HepG2 (cell line): ENCODE results near the gene PARVA. TPM values are rescaled to one million over a fixed set of nuclear protein-coding genes. Genes with fewer than 3 reads are reported as not detected.

Experiments used
- ATAC-seq: fragments of 200-7000 bp; cut with Tn5 transposase; 3 replicates; pipeline ENCODE4 v1.9.1; 2020; ENCODE audit warnings: mild to moderate bottlenecking, moderate library complexity
- BruUV-seq: library from RNA; stranded (reverse); fragments of 400-500 nt; replicated peaks from 2 replicates; lab custom pipeline; 2021; lab: Mats Ljungman, UMichigan
- CTCF ChIA-PET: fragments of 300-600 bp; formaldehyde crosslinking; extraction: SDS; loops from one replicate; lab custom pipeline; 2021; ENCODE audit warnings: low total read pairs, inconsistent platforms, low intra/inter-chr PET ratio; lab: Yijun Ruan, JAX
- POLR2A ChIA-PET: fragments of 350-600 bp; sonication (Branson Sonifier 250); formaldehyde crosslinking; loops from one replicate; lab custom pipeline; 2020; ENCODE audit warnings: antibody characterized with exemption, inconsistent platforms; lab: Yijun Ruan, JAX
- DNase-seq: peaks from one replicate; pipeline ENCODE4 v3.0.0-alpha.2; 2015; ENCODE audit warnings: low spot score
- FAIRE-seq: peaks from 3 replicates; lab custom pipeline; 2011; peaks lifted over from hg19 to GRCh38; lab: Jason Lieb, UNC
- H2AFZ ChIP-seq: one replicate; pipeline ENCODE4 v1.6.1; 2011; ENCODE audit warnings: low read length, inconsistent platforms
- H3K27ac ChIP-seq: fragments of 300-600 bp; 3 replicates; pipeline ENCODE4 v1.8.0; 2011; ENCODE audit warnings: mixed run types, mild to moderate bottlenecking, mixed read lengths, low read length, inconsistent platforms; ENCODE audit not compliant: insufficient read depth; ENCODE audit errors: extremely low read length
- H3K27me3 ChIP-seq, 2 experiments: fragments of 200-600 bp in 1 of 2; 2 replicates in 1 of 2; 3 replicates in 1 of 2; pipeline versions ENCODE4 v1.6.0 to v1.8.0; 2011; ENCODE audit warnings: low read length in 2 of 2, mild to moderate bottlenecking in 2 of 2, moderate library complexity in 2 of 2, inconsistent platforms in 1 of 2; ENCODE audit not compliant: insufficient read depth in 2 of 2, control insufficient read depth in 1 of 2
- H3K36me3 ChIP-seq, 2 experiments: fragments of 200-600 bp in 1 of 2; replicated peaks in 1 of 2; 2 replicates in 1 of 2; 3 replicates in 1 of 2; pipeline versions ENCODE4 v1.5.1 to v1.8.0; 2011; ENCODE audit warnings: low read length in 2 of 2, inconsistent platforms in 1 of 2; ENCODE audit not compliant: insufficient read depth in 2 of 2, control insufficient read depth in 1 of 2
- H3K4me1 ChIP-seq: 2 replicates; pipeline ENCODE4 v1.5.1; 2012; ENCODE audit warnings: low read length, inconsistent platforms; ENCODE audit not compliant: insufficient read depth
- H3K4me2 ChIP-seq: 2 replicates; pipeline ENCODE4 v1.6.0; 2011; ENCODE audit warnings: low read depth, low read length, inconsistent platforms
- H3K4me3 ChIP-seq, 3 experiments: fragments of 200-600 bp in 1 of 3; sonication (generic), shearing (Covaris generic) in 1 of 3; replicated peaks in 1 of 3; 2 replicates each; pipeline ENCODE4 v1.5.1; 2011 to 2016; ENCODE audit warnings: low read length in 3 of 3, inconsistent platforms in 2 of 3, low read depth in 2 of 3, mild to moderate bottlenecking in 2 of 3, control low read depth in 1 of 3, mixed read lengths in 1 of 3; ENCODE audit not compliant: insufficient read depth in 1 of 3
- H3K79me2 ChIP-seq: one replicate; pipeline ENCODE4 v1.6.1; 2011; ENCODE audit warnings: low read length, inconsistent platforms; ENCODE audit not compliant: insufficient read depth
- H3K9ac ChIP-seq: 2 replicates; pipeline ENCODE4 v1.6.0; 2011; ENCODE audit warnings: mild to moderate bottlenecking, low read depth, low read length, inconsistent platforms; ENCODE audit not compliant: insufficient read depth
- H3K9me3 ChIP-seq: 2 replicates; pipeline ENCODE4 v1.5.1; 2012; ENCODE audit warnings: mild to moderate bottlenecking, low read length
- H4K20me1 ChIP-seq: 2 replicates; pipeline ENCODE4 v1.6.0; 2011; ENCODE audit warnings: inconsistent platforms, mild to moderate bottlenecking, low read length, moderate library complexity; ENCODE audit not compliant: insufficient read depth
- CC2D1A ChIP-seq: sonication (generic); formaldehyde crosslinking; IDR thresholded peaks from 2 replicates; pipeline ENCODE4 v1.8.1; 2023; ENCODE audit warnings: mild to moderate bottlenecking, missing genetic modification reagents
- EZH2 ChIP-seq: conservative IDR thresholded peaks from 2 replicates; pipeline ENCODE4 v1.6.1; 2012; ENCODE audit warnings: mild to moderate bottlenecking, low read depth, low read length, moderate library complexity
- HNRNPLL ChIP-seq: fragments of 200-400 bp; formaldehyde crosslinking; IDR thresholded peaks from 2 replicates; pipeline ENCODE4 v1.6.1; 2017; ENCODE audit warnings: mild to moderate bottlenecking, low read depth, low read length; ENCODE audit not compliant: poor library complexity, severe bottlenecking
- KAT7 ChIP-seq: IDR thresholded peaks from 2 replicates; pipeline ENCODE4 v1.6.1; 2018; ENCODE audit warnings: borderline replicate concordance, missing compliant biosample characterization
- KLF15 ChIP-seq: sonication (generic); formaldehyde crosslinking; IDR thresholded peaks from 2 replicates; pipeline ENCODE4 v1.8.1; 2023; ENCODE audit warnings: borderline replicate concordance, mild to moderate bottlenecking, inconsistent platforms, missing genetic modification reagents, mixed read lengths
- NFIC ChIP-seq: IDR thresholded peaks from 2 replicates; pipeline ENCODE4 v1.6.1; 2012; ENCODE audit warnings: mild to moderate bottlenecking, low read length, inconsistent platforms
- RARG ChIP-seq: sonication (generic); formaldehyde crosslinking; IDR thresholded peaks from 2 replicates; pipeline ENCODE4 v1.4.0; 2020; ENCODE audit warnings: low read depth, mild to moderate bottlenecking, missing genetic modification reagents
- ZFP1 ChIP-seq: IDR thresholded peaks from 2 replicates; pipeline ENCODE4 v1.6.1; 2016
- ZKSCAN1 ChIP-seq: fragments of 150-350 bp; IDR thresholded peaks from 2 replicates; pipeline ENCODE4 v1.6.1; 2014; ENCODE audit warnings: low read length
- ZNF296 ChIP-seq: sonication (generic); formaldehyde crosslinking; conservative IDR thresholded peaks from 2 replicates; pipeline ENCODE4 v1.5.0; 2020; ENCODE audit warnings: mild to moderate bottlenecking, missing genetic modification reagents
- ZNF354B ChIP-seq: sonication (generic); formaldehyde crosslinking; IDR thresholded peaks from 2 replicates; pipeline ENCODE4 v1.8.0; 2022; ENCODE audit warnings: mild to moderate bottlenecking, missing genetic modification reagents
- ZNF44 ChIP-seq: sonication (generic); formaldehyde crosslinking; IDR thresholded peaks from 2 replicates; pipeline ENCODE4 v1.5.1; 2020; ENCODE audit warnings: mild to moderate bottlenecking, missing genetic modification reagents
- ZNF441 ChIP-seq: sonication (generic); formaldehyde crosslinking; IDR thresholded peaks from 2 replicates; pipeline ENCODE4 v1.7.0; 2021; ENCODE audit warnings: missing genetic modification reagents, borderline replicate concordance
- ZNF629 ChIP-seq: sonication (generic); formaldehyde crosslinking; conservative IDR thresholded peaks from 2 replicates; pipeline ENCODE4 v1.5.0; 2020; ENCODE audit warnings: missing genetic modification reagents
- WGBS: methylation state at CpG from one replicate; pipeline ENCODE4 v1.1.6; 2017; ENCODE audit warnings: low lambda C conversion rate; 5-methylcytosine and 5-hydroxymethylcytosine counted together
- in situ Hi-C: cut with HindIII; loops from 2 replicates; pipeline ENCODE4 v1.10.0; 2017; ENCODE audit warnings: low pct_unique_long_range_greater_than_20kb; ENCODE audit not compliant: extremely low pct_ligation_motif_present
- intact Hi-C: fragments of 100-400 bp; cut with micrococcal nuclease; formaldehyde crosslinking; loops from one replicate; pipeline ENCODE4 v1.10.0; 2022; ENCODE audit not compliant: unreplicated experiment
- polyA plus RNA-seq, 8 experiments: library from polyadenylated mRNA; depleted of rRNA in 3 of 8; stranded (reverse) in 7 of 8; unstranded in 1 of 8; fragments of >200 nt; fragmentation: Illumina TruSeq in 4 of 8; extraction: Trizol in 4 of 8; gene quantifications; 2 replicates each; pipeline versions ENCODE4 v1.2.1 to v1.2.3, GENCODE V29; 2011 to 2016; ENCODE audit warnings: low read depth in 4 of 8, missing spikeins in 1 of 8, mixed read lengths in 1 of 8; ENCODE audit not compliant: insufficient read depth in 1 of 8
- total RNA-seq, 5 experiments: library from RNA; depleted of rRNA; stranded (reverse); fragments of >200 nt; fragmentation: Illumina TruSeq; extraction: Trizol; gene quantifications; 2 replicates each; pipeline ENCODE4 v1.2.3, GENCODE V29; 2016; ENCODE audit warnings: low read depth in 1 of 5
- TF ChIP-seq, protein P1 (sequence below): sonication (generic); formaldehyde crosslinking; IDR thresholded peaks from 2 replicates; pipeline ENCODE4 v1.8.1; 2023; ENCODE audit warnings: mild to moderate bottlenecking, moderate library complexity, missing genetic modification reagents
- TF ChIP-seq, protein P2 (sequence below): sonication (generic); formaldehyde crosslinking; IDR thresholded peaks from 2 replicates; pipeline ENCODE4 v1.5.0; 2020; ENCODE audit warnings: mild to moderate bottlenecking, low read depth, missing genetic modification reagents, borderline replicate concordance
- TF ChIP-seq, protein P3 (sequence below): sonication (generic); formaldehyde crosslinking; IDR thresholded peaks from 2 replicates; pipeline ENCODE4 v1.4.0; 2020; ENCODE audit warnings: missing genetic modification reagents
- TF ChIP-seq, protein P4 (sequence below): sonication (generic); formaldehyde crosslinking; IDR thresholded peaks from 2 replicates; pipeline ENCODE4 v1.4.0; 2020; ENCODE audit warnings: mild to moderate bottlenecking, missing genetic modification reagents

Gene PARVA
- total and polyA plus RNA-seq, 2 of the 13 experiments (the other 11 are each of a cell fraction or from before 2014, with no cell fraction given), result 5.9 to 9.1 TPM

DNA sequence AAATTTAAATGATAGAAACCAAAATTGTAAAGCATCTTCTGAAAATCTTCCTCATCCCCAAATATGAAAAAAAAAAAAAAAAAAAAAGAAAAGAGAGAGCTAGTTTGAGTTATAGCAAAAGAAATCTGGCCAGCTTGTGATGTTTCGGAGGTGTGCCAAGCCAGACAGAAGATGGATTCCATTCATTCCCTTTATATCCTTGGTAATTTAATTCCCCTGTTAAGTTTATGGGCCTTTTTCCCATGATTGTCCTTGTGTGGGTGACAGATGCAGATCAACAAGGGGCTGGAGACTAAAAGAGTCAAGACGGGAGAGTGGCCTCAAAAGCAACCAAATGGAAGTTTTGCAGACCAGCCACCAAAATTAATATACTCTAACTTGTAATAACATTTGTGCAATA is 47.6 kb upstream of the PARVA start:
- Histone ChIP-seq H3K36me3 (no peaks in the 10 kb centered on the region), H3K4me3 (no peak overlapping the region), H3K27me3 (peaks cover 0 to 2% of the 10 kb centered on the region in 2 experiments; a peak in 1 of 5 replicates), H3K9ac (no peak overlapping the region), H3K79me2 (no peaks in the 10 kb centered on the region), H3K27ac (no peak overlapping the region), H2AFZ (no peak overlapping the region), H3K9me3 (no peaks in the 10 kb centered on the region), H3K4me2 (no peak overlapping the region), H3K4me1 (no peaks in the 10 kb centered on the region), H4K20me1 (no peaks in the 10 kb centered on the region)
- no peak for DNase-seq
- CTCF ChIA-PET, result interaction anchor here (3.4 kb wide), 1 partner anchor 564 kb away, joined by 19 read pairs; no protein-coding TSS in a partner anchor
- no TSS peak for BruUV-seq
- TF ChIP-seq ZFP1 (CRISPR knock-in tag) (no peak), ZNF629 (CRISPR knock-in tag) (no peak), ZNF354B (CRISPR knock-in tag) (no peak), EZH2 (no peak), ZKSCAN1 (no peak), HNRNPLL (no peak), CC2D1A (CRISPR knock-in tag) (no peak), NFIC (no peak), ZNF441 (CRISPR knock-in tag) (no peak), ZNF44 (CRISPR knock-in tag) (no peak), KLF15 (CRISPR knock-in tag) (no peak), ZNF296 (CRISPR knock-in tag) (no peak), RARG (CRISPR knock-in tag) (no peak), KAT7 (CRISPR knock-in tag) (no peak)
- TF ChIP-seq, protein P1, sequence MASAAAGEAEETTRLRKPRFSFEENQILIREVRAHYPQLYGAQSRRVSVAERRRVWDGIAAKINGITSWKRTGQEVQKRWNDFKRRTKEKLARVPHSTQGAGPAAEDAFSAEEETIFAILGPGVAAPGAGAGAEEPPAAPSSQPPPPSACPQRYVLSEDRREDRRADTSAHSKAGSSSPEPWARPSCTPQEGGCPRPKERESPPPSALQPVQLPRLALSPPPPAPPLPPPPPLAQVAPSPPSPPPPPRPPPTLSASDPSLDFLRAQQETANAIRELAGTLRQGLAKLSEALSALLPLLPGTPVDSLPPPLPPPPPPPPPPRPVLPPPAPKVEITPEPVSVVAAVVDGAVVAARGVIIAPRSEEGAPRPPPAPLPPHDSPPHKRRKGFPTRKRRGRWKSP, result no peak
- TF ChIP-seq, protein P2, sequence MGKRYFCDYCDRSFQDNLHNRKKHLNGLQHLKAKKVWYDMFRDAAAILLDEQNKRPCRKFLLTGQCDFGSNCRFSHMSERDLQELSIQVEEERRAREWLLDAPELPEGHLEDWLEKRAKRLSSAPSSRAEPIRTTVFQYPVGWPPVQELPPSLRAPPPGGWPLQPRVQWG (CRISPR knock-in tag), result no peak
- TF ChIP-seq, protein P3, sequence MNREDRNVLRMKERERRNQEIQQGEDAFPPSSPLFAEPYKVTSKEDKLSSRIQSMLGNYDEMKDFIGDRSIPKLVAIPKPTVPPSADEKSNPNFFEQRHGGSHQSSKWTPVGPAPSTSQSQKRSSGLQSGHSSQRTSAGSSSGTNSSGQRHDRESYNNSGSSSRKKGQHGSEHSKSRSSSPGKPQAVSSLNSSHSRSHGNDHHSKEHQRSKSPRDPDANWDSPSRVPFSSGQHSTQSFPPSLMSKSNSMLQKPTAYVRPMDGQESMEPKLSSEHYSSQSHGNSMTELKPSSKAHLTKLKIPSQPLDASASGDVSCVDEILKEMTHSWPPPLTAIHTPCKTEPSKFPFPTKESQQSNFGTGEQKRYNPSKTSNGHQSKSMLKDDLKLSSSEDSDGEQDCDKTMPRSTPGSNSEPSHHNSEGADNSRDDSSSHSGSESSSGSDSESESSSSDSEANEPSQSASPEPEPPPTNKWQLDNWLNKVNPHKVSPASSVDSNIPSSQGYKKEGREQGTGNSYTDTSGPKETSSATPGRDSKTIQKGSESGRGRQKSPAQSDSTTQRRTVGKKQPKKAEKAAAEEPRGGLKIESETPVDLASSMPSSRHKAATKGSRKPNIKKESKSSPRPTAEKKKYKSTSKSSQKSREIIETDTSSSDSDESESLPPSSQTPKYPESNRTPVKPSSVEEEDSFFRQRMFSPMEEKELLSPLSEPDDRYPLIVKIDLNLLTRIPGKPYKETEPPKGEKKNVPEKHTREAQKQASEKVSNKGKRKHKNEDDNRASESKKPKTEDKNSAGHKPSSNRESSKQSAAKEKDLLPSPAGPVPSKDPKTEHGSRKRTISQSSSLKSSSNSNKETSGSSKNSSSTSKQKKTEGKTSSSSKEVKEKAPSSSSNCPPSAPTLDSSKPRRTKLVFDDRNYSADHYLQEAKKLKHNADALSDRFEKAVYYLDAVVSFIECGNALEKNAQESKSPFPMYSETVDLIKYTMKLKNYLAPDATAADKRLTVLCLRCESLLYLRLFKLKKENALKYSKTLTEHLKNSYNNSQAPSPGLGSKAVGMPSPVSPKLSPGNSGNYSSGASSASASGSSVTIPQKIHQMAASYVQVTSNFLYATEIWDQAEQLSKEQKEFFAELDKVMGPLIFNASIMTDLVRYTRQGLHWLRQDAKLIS, result no peak
- TF ChIP-seq, protein P4, sequence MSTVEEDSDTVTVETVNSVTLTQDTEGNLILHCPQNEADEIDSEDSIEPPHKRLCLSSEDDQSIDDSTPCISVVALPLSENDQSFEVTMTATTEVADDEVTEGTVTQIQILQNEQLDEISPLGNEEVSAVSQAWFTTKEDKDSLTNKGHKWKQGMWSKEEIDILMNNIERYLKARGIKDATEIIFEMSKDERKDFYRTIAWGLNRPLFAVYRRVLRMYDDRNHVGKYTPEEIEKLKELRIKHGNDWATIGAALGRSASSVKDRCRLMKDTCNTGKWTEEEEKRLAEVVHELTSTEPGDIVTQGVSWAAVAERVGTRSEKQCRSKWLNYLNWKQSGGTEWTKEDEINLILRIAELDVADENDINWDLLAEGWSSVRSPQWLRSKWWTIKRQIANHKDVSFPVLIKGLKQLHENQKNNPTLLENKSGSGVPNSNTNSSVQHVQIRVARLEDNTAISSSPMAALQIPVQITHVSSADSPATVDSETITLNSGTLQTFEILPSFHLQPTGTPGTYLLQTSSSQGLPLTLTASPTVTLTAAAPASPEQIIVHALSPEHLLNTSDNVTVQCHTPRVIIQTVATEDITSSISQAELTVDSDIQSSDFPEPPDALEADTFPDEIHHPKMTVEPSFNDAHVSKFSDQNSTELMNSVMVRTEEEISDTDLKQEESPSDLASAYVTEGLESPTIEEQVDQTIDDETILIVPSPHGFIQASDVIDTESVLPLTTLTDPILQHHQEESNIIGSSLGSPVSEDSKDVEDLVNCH (CRISPR knock-in tag), result no peak
- intact Hi-C loops (loop anchor here (2.0 to 5.0 kb wide), 3 partner anchors 48 to 269 kb away; partner anchors contain the start of gene PARVA), in situ Hi-C loops (loop anchor here (5.0 to 25.0 kb wide), 3 partner anchors 158 to 558 kb away; no protein-coding TSS in a partner anchor)
- WGBS, result 58% methylated on average over 2 of the region's 2 CpGs
- ATAC-seq, result no peak
- no peak for FAIRE-seq
- POLR2A ChIA-PET, result no interaction called here
